Body of pancreas (tissue), 4 donors: Measurements from ENCODE around the gene PIK3IP1. TPM values are rescaled to one million over a fixed set of nuclear protein-coding genes. Genes with fewer than 3 reads are reported as not detected.

Experiments
- ATAC-seq: fragments of 150-250 bp; one replicate; pipeline ENCODE4 v1.9.1; 2016
- DNase-seq, 4 donors: peaks; one replicate each; pipeline ENCODE4 v3.0.0-alpha.2; 2019
- H3K27ac ChIP-seq, 4 donors: fragments of 200-600 bp; sonication (generic); 1 replicate in 3 of 4; 2 replicates in 1 of 4; pipeline versions ENCODE4 v1.5.1 to v1.6.1; 2016 to 2019; ENCODE audit warnings: mild to moderate bottlenecking in 1 of 4, mixed read lengths in 1 of 4, moderate library complexity in 1 of 4
- H3K27me3 ChIP-seq, 2 donors: fragments of 200-600 bp; sonication (generic); one replicate each; pipeline ENCODE4 v1.6.0; 2016; ENCODE audit warnings: mild to moderate bottlenecking in 1 of 2
- H3K36me3 ChIP-seq, 2 donors: fragments of 200-600 bp; sonication (generic); replicated peaks in 1 of 2; 2 replicates each; pipeline ENCODE4 v1.5.1; 2016; ENCODE audit warnings: low read depth in 2 of 2; ENCODE audit not compliant: insufficient read depth in 1 of 2
- H3K4me1 ChIP-seq: fragments of 200-600 bp; sonication (generic); one replicate; pipeline ENCODE4 v1.6.0; 2016
- H3K4me3 ChIP-seq, 2 donors: fragments of 200-600 bp; sonication (generic); 1 replicate in 1 of 2; 2 replicates in 1 of 2; pipeline ENCODE4 v1.5.1; 2016 to 2019
- H3K9me3 ChIP-seq, 3 donors: fragments of 200-600 bp; sonication (generic); 1 replicate in 2 of 3; 2 replicates in 1 of 3; pipeline ENCODE4 v1.5.1; 2016
- POLR2A ChIP-seq, 3 donors: fragments of 450-650 bp; IDR thresholded peaks; one replicate each; pipeline ENCODE4 v1.6.1; 2016; ENCODE audit warnings: antibody characterized with exemption in 3 of 3, mild to moderate bottlenecking in 2 of 3
- WGBS, 2 donors: methylation state at CpG; one replicate each; pipeline ENCODE4 v1.1.5; 2017; 5-methylcytosine and 5-hydroxymethylcytosine counted together
- intact Hi-C: fragments of 100-400 bp; cut with DNase I; formaldehyde crosslinking; loops from one replicate; pipeline ENCODE4 v1.15.1; 2023
- total RNA-seq, 2 donors: library from RNA; depleted of rRNA; stranded (reverse); fragments of >200 nt; gene quantifications; one replicate each; pipeline ENCODE4 v1.1.0, GENCODE V29; 2016
- TF ChIP-seq, protein P1 (sequence below), 7 experiments: fragments of 450-650 bp in 4 of 7; fragments of 200-600 bp in 3 of 7; sonication (generic) in 3 of 7; IDR thresholded peaks; one replicate each; pipeline ENCODE4 v1.5.1; 2016 to 2019; ENCODE audit warnings: antibody characterized with exemption in 7 of 7

Gene PIK3IP1
- total RNA-seq, 2 donors from 2014 or later = 5.6 to 18.9 TPM

DNA sequence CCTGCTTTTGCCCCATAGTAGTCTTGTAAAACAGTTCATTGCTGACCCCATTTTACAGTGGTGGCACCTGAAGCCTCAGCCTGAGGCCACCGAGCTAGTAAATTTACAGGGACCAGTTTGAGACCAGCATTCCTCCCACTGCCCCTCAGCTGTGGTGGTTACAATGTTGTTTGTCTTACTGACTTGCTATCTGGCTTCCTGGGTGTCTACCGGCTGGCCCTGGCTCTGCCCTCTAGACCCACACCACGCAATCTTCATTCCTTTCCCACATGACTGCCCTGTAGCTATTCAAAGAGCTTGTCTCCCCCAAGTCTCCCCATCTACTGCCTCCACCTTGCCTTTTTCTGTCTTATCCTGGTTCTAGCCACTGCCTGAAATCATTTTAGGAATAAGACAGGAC, 20.8 kb downstream of the PIK3IP1 start:
- intact Hi-C loops = no loop called here
- Histone ChIP-seq H3K9me3 (no peaks in the 10 kb centered on the region), H3K27ac (no peak overlapping the region), H3K4me1 (peaks cover 9% of the 10 kb centered on the region), H3K36me3 (peaks cover 0 to 29% of the 10 kb centered on the region in 2 donors), H3K4me3 (no peak overlapping the region), H3K27me3 (no peaks in the 10 kb centered on the region)
- DNase-seq (no peak), ATAC-seq (no peak)
- WGBS, 2 donors = 76 to 88% methylated on average over 3 of the region's 3 CpGs
- no peak for TF ChIP-seq POLR2A (IDR thresholded peaks at IDR 0.05)
- TF ChIP-seq, protein P1, sequence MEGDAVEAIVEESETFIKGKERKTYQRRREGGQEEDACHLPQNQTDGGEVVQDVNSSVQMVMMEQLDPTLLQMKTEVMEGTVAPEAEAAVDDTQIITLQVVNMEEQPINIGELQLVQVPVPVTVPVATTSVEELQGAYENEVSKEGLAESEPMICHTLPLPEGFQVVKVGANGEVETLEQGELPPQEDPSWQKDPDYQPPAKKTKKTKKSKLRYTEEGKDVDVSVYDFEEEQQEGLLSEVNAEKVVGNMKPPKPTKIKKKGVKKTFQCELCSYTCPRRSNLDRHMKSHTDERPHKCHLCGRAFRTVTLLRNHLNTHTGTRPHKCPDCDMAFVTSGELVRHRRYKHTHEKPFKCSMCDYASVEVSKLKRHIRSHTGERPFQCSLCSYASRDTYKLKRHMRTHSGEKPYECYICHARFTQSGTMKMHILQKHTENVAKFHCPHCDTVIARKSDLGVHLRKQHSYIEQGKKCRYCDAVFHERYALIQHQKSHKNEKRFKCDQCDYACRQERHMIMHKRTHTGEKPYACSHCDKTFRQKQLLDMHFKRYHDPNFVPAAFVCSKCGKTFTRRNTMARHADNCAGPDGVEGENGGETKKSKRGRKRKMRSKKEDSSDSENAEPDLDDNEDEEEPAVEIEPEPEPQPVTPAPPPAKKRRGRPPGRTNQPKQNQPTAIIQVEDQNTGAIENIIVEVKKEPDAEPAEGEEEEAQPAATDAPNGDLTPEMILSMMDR (IDR thresholded peaks at IDR 0.05) = no peak

DNA sequence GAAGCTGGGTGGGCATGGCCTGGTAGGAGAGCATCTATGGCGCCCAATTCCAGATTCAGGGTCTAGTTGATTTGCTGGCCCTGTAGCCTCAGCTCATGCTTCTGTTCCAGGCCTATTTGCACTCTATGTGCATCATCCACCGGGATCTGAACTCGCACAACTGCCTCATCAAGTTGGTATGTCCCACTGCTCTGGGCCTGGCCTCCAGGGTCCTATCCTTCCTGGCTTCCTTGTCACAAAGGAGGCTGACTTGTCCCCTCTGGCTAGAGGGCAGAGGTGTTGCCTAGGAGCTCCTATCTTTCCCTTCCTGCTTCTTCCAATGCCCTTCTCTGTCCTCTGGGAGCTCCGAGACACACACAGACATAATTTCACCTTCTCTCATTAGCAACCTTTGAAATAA, 21.3 kb downstream of the PIK3IP1 start:
- Histone ChIP-seq H3K27me3 (no peaks in the 10 kb centered on the region), H3K9me3 (no peaks in the 10 kb centered on the region), H3K4me3 (no peak overlapping the region), H3K36me3 (peaks cover 0 to 33% of the 10 kb centered on the region in 2 donors), H3K27ac (no peak overlapping the region), H3K4me1 (peaks cover 9% of the 10 kb centered on the region)
- no peak for ATAC-seq
- WGBS, 2 donors = 94 to 96% methylated on average over 3 to 4 of the region's 4 CpGs
- no peak for DNase-seq
- intact Hi-C loops = no loop called here
- TF ChIP-seq POLR2A (IDR thresholded peaks at IDR 0.05) = no peak
- TF ChIP-seq, protein P1 (IDR thresholded peaks at IDR 0.05) = no peak

DNA sequence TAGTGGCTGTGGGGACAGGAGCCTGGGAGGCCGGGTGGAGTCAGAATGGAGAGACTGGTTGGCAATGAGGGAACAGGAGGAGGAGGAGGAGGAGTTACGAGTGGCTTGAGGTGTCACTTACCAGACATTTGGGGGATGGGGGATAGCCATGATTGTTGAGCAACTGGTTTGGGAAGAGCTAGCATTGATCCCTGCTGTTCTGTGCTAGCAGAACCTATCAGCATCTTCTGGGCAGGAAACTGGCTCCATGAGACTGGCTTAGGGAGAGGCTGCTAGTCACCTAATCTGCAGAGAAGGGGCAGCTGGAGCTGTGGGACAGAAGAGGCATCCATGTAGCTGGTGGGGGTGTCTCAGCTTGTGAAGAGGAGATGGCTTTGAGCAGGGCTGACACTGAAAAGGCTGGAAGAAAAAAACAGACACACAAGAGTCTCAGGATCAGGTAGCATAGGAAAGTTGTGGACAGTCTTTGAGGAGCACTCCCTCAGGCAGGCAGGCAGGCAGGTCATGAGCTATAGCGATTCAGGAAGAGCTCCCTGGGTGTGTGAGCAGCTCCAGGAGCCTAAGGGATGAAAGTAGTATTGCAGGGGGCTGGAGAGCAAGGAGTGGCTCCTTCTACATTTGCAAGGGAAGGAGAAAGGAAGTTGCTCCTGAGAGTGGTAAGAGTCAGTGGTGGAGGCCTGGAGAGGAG, 22.3 kb downstream of the PIK3IP1 start:
- no peak for TF ChIP-seq POLR2A (IDR thresholded peaks at IDR 0.05)
- TF ChIP-seq, protein P1 (IDR thresholded peaks at IDR 0.05) = no peak
- H3K36me3 ChIP-seq = peaks cover 0 to 30% of the 10 kb centered on the region in 2 donors
- intact Hi-C loops = no loop called here
- DNase-seq (no peak), ATAC-seq (no peak)
- H3K27ac ChIP-seq = no peak overlapping the region
- no peak overlapping the region for H3K4me3 ChIP-seq
- H3K9me3 ChIP-seq = no peaks in the 10 kb centered on the region
- WGBS, 2 donors = 75 to 90% methylated on average over 2 to 3 of the region's 3 CpGs
- H3K4me1 ChIP-seq = peaks cover 9% of the 10 kb centered on the region
- no peaks in the 10 kb centered on the region for H3K27me3 ChIP-seq

DNA sequence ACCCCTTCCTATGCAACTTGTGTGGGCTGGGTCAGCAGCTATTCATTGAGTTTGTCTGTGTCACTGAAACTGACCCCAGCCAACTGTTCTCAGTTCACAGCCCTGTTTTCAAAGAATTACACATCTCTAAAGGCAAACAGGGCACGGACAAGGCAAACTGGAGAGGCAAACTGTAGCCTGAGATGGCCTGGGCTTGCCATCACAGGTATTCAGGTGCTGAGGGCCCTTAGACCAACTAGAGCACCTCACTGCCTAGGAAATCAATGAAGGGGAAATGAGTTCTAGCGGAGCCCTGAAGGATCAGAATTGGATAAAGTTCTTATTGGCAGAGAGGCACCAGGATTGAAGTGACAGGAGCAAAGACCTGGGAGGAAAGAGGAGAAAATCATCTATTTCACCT, 24.0 kb downstream of the PIK3IP1 start:
- Histone ChIP-seq H3K27me3 (no peaks in the 10 kb centered on the region), H3K36me3 (peaks cover 0 to 28% of the 10 kb centered on the region in 2 donors), H3K9me3 (no peaks in the 10 kb centered on the region), H3K4me1 (no peaks in the 10 kb centered on the region), H3K4me3 (no peak overlapping the region), H3K27ac (no peak overlapping the region)
- WGBS, 2 donors = 97 to 100% methylated on average over 2 of the region's 2 CpGs
- DNase-seq (no peak), ATAC-seq (no peak)
- TF ChIP-seq, protein P1 (IDR thresholded peaks at IDR 0.05) = no peak
- TF ChIP-seq POLR2A (IDR thresholded peaks at IDR 0.05) = no peak
- intact Hi-C loops = no loop called here
